HG03196 (cell line): ENCODE results near the gene KIR3DL1.
"Not testable (repeated sequence)": the region's sequence is repeated elsewhere in the genome, so short reads cannot be mapped to it uniquely, and the experiment has no call there.

Source experiments
- ATAC-seq: cut with Tn5 transposase; IDR thresholded peaks from one replicate; pipeline ENCODE4 v1.9.1; 2021; ENCODE audit not compliant: unreplicated experiment

The KIR3DL1 gene

DNA sequence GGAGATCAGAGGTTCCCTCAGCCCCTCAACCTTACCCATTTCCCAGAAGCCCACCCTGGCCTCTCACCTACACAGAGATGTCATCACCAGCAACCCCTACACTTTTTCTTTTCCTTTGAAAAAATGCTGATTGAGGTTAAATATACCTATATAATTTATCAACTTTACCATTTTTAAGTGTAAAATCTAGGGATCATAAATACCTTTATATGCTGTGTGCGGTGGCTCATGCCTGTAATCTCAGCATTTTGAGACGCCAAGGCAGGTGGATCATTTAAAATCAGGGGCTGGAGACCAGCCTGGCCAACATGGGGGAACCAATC is 9.8 kb upstream of the KIR3DL1 start:
- ATAC-seq: no peak

- ATAC-seq: not testable (repeated sequence)
These were observed 1.7 kb upstream of the KIR3DL1 start for GRCh38 chr19:54814571-54814970.

GRCh38 chr19:54817670-54818536 is 1.6 kb downstream of the KIR3DL1 start:
- ATAC-seq: no peak

DNA sequence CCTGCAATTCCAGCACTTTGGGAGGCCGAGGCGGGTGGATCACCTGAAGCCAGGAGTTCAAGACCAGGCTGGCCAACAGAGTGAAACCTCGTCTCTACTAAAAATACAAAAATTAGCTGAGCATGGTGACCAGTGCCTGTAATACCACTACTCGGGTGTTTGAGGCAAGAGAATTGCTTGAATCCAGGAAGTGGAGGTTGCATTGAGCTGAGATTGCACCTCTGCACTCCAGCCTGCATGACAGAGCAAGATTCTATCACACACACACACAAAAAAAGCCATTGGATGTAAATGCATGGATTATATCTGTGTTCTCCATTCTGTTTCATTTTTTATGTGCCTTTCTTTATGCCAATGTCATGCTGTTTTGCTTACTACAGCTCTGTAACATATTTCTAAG is 8.1 kb downstream of the KIR3DL1 start:
- not testable (repeated sequence) for ATAC-seq

DNA sequence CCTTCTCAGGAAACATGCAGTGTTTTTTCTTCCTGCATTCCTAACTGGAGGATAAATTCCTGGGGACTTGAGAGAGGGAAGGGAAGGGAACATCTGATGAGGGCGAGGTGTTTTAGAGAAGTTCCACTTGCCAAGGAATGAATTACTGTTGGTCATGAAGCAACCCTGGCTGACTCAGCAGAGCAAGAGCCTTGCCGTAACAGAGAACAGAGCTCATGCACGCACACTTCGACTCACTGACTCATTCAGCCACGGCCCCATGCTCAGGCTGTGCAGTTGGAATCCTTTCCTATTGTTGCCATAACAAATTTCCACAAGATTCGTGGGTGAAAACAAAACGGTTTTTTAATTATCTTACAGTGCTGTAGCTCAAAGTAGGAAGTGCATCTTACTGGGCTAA is 9.1 kb downstream of the KIR3DL1 start:
- not testable (repeated sequence) for ATAC-seq

GRCh38 chr19:54828064-54828463 is 11.8 kb downstream of the KIR3DL1 start:
- ATAC-seq: not testable (repeated sequence)

- not testable (repeated sequence) for ATAC-seq
These were observed 16.2 kb downstream of the KIR3DL1 start, which contains the start of gene KIR2DS4 for GRCh38 chr19:54832496-54832895. Gene KIR2DS4, plus strand, starts transcription at chr19:54832676.

- ATAC-seq: not testable (repeated sequence)
These were observed 18.9 kb downstream of the KIR3DL1 start for GRCh38 chr19:54835126-54835525.

GRCh38 chr19:54837522-54837921 is 21.3 kb downstream of the KIR3DL1 start:
- ATAC-seq: not testable (repeated sequence)

- ATAC-seq: not testable (repeated sequence)
These were observed 26.9 kb downstream of the KIR3DL1 start for GRCh38 chr19:54843171-54843570.

GRCh38 chr19:54850061-54850640 is 33.9 kb downstream of the KIR3DL1 start, which contains the start of gene KIR3DL2:
Gene KIR3DL2, plus strand, starts transcription at chr19:54850443. Its CDS starts 33 bp downstream, at chr19:54850476.
- not testable (repeated sequence) for ATAC-seq

DNA sequence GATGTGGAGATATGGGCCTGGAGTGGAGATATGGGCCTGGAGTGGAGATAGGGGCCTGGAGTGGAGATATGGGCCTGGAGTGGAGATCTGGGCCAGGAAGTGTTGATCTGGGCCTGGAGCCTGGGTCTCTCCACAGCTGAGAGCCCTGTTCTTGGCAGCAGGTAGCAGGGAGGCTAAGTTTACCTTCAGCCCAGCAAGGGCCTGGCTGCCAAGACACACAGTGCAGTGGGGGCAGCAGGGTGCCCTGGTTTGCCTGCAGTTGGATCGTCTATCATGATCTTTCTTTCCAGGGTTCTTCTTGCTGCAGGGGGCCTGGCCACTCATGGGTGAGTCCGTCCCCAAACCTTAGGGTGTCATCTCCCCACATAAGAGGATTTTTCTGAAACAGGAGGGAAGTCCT is 34.7 kb downstream of the KIR3DL1 start:
- ATAC-seq: no peak

DNA sequence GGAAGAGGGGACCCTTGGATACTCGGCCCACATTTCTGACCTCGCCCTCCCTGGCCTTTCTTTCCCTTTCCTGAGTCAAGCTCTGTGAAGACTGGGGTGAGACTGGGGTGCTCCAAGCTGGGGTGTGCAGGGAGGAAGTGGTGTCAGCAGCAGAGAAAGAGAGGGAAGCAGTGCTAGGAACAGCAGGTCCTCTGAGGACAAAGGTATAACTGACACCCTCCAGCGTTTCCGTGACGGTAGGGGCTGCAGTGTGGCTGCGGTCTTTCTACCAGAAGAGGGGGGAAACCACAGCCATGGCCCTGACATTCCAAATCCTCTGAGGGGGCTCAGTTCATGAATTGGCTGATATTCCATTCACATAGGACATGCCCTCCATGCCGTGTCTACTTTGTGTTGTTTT is 35.1 kb downstream of the KIR3DL1 start:
- no peak for ATAC-seq

GRCh38 chr19:54855241-54855640 is 39.0 kb downstream of the KIR3DL1 start:
- not testable (repeated sequence) for ATAC-seq

GRCh38 chr19:54858476-54858875 is 42.2 kb downstream of the KIR3DL1 start:
- not testable (repeated sequence) for ATAC-seq

DNA sequence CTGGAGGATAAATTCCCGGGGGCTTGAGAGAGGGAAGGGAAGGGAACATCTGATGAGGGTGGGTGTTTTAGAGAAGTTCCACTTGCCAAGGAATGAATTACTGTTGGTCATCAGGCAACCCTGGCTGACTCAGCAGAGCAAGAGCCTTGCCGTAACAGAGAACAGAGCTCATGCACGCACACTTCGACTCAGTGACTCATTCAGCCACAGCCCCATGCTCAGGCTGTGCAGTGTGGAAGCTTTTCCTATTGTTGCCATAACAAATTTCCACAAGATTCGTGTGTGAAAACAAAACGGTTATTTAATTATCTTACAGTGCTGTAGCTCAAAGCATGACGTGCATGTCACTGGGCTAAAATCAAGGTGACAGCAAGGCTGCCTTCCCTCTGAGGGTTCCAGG is 43.2 kb downstream of the KIR3DL1 start:
- not testable (repeated sequence) for ATAC-seq

DNA sequence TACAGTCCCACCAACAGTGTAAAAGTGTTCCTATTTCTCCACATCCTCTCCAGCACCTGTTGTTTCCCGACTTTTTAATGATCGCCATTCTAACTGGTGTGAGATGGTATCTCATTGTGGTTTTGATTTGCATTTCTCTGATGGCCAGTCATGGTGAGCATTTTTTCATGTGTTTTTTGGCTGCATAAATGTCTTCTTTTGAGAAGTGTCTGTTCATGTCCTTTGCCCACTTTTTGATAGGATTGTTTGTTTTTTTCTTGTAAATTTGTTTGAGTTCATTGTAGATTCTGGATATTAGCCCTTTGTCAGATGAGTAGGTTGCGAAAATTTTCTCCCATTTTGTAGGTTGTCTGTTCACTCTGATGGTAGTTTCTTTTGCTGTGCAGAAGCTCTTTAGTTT is 47.2 kb downstream of the KIR3DL1 start:
- ATAC-seq: not testable (repeated sequence)

- ATAC-seq: no peak
These were observed 55.4 kb downstream of the KIR3DL1 start for GRCh38 chr19:54871696-54872095.

- no peak for ATAC-seq
These were observed 57.7 kb downstream of the KIR3DL1 start, which contains the start of gene FCAR for GRCh38 chr19:54873990-54874389. Gene FCAR, plus strand, starts transcription at chr19:54874235. Its CDS starts 55 bp downstream, at chr19:54874290.

DNA sequence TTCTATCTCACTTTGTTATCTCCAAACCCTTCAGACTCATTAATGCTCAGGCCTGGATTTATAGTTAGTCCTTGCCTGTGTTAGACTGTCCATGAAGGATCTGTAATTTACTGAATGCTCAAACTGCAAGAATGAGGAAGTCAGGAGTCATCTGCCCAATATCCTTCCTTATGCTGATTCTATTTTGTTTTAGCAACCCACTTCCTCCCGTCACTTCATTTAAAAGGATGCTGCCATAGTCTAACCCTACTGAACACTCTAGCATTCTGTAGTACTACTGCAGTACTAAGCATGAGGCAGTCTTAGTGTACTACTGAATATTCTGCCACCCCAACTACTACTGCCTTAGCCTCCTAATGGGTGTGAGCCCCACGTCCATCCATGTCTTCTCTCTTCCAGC is 59.2 kb downstream of the KIR3DL1 start:
- ATAC-seq: no peak

DNA sequence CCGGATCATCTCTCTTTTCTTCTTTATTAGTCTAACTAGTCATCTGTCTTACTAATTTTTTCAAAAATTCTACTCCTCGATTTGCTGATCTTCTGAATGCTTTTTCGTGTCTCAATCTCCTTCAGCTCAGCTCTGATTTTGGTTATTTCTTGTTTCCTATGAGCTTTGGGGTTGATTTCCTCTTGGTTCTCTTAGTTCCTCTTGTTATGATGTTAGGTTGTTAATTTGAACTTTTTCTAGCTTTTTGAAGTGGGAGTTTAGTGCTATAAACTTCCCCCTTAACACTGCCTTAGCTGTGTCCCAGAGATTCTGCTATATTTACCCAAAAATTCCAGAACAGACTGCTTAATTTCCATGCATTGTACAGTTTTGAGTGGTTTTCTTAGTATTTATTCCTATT is 61.2 kb downstream of the KIR3DL1 start:
- ATAC-seq: no peak
